IPS-18c (cell line): ENCODE data around the gene SOX21.

ENCODE experiments used
- H3K4me3 ChIP-seq: 2 replicates; pipeline ENCODE4 v1.7.0; 2013; ENCODE audit warnings: low read depth, mild to moderate bottlenecking, low read length, moderate library complexity; ENCODE audit not compliant: insufficient read depth
- H3K9me3 ChIP-seq: one replicate; pipeline ENCODE4 v1.6.1; 2013; ENCODE audit warnings: mild to moderate bottlenecking, low read length, moderate library complexity; ENCODE audit not compliant: control insufficient read depth, insufficient read depth

The SOX21 gene

DNA sequence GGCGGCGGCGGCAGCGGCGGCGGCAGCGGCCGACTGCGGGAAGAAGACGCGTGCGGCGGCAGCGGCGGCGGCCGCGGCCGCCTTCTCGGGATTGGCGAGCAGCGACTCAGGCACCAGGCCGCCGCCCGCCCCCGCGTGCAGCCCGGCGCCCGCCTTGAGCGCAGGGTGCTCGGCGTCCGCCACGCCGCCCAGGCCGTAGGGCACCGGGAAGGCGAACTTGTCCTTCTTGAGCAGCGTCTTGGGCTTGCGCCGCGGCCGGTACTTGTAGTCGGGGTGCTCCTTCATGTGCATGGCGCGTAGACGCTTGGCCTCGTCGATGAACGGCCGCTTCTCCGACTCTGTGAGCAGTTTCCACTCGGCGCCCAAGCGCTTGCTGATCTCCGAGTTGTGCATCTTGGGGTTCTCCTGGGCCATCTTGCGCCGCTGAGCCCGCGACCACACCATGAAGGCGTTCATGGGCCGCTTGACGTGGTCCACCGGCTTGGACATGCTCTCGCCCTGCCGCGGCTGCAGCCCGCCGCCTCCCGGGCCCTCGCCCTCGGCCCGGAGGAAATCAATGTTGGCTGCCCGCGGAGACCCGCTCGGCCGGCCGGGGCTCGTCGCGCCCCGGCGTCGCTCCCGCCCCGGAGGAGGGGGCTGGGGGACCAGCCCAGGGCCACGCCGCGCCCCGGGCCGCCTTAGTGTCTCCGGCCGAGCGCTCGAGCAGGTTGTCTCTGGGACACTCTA lies 621 bp downstream of the SOX21 start:
- peak overlapping the region; percentile 77 for H3K4me3 ChIP-seq
- H3K9me3 ChIP-seq = no peaks in the 10 kb centered on the region

DNA sequence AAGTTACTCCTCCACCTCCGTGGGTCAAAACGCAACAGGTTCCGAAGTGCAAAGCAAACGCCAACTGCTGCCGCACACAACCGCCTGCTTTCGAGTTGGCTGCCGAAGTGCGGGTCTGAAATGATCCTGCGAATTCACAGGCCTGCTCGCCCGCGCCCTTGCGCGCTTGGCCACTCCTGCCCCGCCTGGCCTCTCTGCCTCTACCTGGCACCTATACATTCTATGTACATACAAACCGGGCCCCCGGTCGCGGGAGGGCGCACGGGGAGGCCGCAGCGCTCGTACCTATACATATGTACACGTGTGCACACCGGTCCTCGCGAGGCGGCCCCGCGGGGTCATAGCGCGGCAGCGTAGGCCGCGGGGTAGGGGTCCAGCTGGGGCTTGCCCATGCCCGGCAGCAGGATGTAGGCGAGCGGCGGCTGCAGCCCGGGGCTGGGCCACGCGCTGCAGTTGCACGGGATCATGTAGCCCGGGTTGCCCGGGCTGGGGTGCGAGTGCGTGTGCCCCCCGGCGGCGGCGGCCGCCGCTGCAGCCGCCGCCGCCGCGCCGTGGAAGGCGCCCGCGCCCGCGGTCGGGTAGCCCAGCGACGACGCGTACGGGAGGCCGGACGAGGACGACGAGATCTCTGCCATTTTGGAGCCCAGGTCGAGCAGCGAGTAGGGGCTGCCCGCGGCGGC lies 1.3 kb downstream of the SOX21 start:
- peaks cover under 1% of the 10 kb centered on the region for H3K9me3 ChIP-seq
- H3K4me3 ChIP-seq = peak overlapping the region; percentile 77

DNA sequence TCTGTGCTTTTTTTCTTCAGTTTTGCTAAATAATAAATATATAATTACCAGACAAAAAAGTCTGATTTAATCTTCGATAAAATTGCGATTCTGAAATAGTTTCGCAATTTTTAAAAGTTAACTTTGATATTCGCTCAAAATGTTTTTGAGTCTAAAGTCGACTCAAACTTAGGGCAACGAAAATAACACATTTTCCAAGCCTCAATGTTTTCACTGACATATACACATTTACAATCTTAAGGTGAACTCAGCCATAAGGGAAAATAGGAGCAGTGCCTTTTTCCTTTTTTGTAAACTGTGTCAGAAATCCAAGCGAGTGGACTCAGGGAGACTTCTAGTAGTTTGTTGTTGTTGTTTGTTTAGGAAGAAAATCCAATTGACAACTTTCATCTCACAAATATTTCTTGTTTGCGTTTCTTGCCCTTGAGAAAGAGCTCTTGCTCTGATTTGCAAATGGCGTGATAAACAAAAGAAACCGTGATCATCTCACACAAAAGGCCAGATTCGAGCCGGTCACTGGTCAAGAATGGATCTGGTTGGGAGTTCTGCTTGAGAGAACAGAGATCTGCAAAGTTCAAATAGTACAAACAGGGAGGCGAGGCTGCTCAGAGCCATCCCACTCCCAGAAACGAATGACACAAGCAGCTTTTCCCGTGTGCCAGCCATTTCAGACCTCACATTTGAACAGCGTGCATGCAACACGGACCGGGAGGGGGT lies 2.1 kb downstream of the SOX21 start:
- peaks cover 4% of the 10 kb centered on the region for H3K9me3 ChIP-seq
- H3K4me3 ChIP-seq = peak overlapping the region; percentile 77

DNA sequence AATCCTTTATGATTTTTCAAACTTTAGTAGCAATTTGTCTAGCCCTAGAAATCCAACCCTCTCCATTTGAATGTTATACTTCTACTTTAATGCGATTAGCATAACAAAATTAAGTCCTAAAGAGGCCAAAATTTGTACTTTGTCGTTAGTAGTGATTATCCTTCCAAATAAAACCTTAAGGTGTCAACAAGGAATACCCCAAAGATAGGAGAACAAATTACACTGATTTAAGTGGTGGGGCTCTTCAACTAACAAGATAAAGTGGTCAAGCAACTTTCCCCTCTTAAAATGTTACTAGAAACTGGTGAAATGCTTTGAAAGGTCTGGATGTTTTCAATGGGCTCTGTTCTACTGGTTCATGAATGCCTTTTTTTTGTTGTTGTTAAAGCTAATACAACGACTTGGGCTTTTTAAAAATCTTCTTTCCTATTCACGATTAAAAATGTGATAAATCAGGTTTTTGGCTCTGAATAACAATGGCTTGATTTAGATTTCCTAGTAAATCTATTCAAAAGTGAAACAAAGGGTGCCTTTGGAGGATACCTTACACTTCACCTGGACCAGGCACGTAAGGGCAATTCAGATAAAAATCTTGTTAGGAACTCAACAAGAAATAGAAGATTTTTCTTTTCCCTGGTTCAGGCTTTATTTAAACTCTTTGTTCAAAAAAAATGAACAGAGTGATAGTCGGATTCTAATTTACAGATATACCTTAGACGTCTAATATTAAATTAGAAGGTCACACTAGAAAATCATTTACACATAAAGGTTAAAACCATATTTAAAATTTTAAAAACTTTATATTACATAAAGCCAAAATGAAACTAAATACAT lies 3.1 kb downstream of the SOX21 start:
- Histone ChIP-seq H3K4me3 (no peak overlapping the region; the same call in 1 of the 2 replicates), H3K9me3 (peaks cover 4% of the 10 kb centered on the region)

DNA sequence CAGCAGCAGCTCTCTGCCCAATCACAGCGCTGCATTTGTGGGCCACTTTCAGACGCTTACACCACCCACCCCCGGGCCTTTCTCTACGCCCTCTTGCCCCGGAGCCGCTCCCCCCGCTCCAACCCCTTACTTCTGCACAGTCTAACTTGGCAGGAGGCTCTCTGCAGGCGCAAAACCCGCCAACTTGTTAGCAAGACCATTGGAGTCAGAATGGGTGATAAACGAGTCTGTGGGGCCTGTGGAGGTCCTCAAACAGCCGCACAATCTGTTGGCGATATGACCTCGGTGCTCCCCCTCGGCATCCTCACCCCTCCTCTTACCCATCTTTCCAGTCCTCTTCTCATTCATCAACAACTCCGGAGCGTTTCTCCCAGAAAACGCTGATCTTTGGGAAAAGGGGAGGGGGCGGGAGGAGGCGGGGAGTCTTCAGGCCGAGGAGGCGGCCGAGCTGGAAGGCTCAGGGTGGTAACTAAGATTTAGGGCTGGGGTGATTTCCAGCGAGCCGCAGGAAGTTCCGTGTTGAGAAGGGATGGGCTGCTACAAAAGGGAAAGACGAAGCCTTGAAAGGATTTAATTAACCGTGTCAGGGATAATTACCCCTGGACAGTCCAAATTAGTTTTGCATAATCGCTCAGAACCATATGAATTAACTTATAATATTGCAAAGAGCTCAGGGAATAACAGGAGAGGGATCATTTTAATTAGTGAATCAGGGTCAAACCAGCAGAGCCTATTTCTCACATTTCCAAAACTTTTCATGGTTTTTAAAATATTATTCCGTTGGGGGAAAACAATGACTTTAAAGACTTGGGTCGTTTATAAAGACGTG lies 4.1 kb downstream of the SOX21 start:
- H3K9me3 ChIP-seq = peaks cover 4% of the 10 kb centered on the region
- H3K4me3 ChIP-seq = peak overlapping the region; percentile 68

DNA sequence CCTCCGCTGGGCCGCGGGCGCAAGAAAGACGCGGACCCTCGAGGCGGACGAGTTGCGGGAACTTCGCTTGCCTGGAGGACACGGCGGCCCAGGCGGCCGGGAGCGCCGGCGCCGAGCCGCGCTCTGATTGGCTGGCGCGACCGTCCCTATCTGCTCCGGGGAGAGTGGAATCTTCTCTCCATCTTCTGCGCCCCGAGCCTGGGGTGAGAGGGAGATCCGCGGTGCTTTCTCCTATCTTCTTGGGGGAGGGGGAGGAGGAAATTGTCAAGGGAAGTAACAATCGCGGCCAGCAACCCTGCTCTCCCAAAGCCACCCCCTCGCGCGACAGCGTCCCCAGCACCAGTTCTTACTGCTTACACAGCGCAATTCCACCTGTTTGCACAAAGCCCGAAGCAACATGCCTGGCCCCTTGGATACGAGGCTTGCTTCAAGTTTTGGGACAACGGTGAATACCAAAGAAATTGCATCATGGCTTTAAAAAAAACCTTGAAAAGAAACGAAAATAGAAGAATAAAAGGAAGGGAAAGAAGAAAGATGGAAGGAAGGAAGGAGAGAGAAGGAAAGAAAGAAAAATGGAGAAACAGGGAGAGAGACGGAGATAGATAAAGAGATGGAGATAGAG lies 4.8 kb downstream of the SOX21 start:
- Histone ChIP-seq H3K4me3 (peak overlapping the region; percentile 68), H3K9me3 (peaks cover 4% of the 10 kb centered on the region)

DNA sequence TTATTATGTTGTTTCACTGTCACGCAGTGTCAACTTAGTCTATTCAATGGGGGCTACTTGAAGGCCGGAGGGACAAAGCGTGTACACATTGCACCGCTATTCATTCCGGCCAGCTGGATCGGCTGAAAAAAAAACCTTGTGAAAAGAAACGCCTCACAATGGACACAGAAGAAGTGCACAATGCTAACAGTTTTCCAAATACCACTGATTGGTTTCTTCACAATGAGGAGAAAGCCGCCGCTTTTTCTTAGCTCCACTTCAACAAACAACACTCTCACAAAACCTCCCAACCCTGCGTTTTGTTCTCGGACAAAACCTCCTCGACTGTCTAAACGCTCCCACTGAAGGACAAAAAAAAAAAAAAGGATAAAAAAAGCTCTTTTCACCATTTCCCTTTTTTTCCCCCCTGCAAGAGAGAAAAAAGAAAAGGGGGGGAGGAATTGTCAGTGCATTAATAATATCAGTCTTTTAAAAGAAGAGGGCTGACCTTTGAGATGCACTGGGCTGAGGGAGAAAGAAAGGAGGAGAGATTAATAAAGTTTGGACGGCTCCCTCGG lies 5.4 kb downstream of the SOX21 start:
- Histone ChIP-seq H3K9me3 (peaks cover 4% of the 10 kb centered on the region), H3K4me3 (peak overlapping the region; percentile 68; the same call in 1 of the 2 replicates)

DNA sequence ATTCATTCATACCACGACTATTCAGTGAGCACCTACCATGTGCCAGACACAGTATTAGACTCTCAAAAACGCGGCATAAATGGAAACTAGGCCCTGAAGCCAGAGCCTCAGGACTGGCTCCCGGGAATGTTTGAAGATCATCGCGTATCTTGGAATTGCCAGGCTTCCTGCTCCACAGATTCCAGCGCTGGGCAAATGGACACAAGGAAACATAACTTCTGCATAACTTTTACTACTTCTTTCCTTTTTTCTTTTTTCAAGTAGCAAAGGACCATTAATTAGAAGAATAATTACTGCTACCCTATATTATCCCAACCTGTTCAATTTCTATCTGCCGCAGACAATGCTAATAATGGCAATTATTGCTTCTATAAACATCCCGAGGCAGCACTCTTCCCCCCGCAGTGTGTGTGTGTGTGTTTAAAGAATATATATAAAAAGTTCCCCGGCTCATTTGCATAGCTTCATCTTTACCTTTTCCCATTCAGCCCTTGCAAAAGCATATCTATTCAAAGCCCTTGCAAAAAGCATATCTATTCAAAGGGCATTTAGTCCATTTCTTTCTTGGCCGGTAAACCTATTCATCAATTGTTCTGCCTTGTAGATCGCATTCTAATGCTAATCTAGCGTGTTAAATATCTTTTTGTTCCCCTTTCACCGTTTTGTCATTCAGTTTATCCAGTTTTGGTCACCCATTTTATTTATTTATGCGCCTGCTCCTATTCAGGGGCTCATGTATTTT lies 6.1 kb downstream of the SOX21 start:
- Histone ChIP-seq H3K4me3 (peak overlapping the region; percentile 11; the same call in 1 of the 2 replicates), H3K9me3 (peaks cover 4% of the 10 kb centered on the region)

DNA sequence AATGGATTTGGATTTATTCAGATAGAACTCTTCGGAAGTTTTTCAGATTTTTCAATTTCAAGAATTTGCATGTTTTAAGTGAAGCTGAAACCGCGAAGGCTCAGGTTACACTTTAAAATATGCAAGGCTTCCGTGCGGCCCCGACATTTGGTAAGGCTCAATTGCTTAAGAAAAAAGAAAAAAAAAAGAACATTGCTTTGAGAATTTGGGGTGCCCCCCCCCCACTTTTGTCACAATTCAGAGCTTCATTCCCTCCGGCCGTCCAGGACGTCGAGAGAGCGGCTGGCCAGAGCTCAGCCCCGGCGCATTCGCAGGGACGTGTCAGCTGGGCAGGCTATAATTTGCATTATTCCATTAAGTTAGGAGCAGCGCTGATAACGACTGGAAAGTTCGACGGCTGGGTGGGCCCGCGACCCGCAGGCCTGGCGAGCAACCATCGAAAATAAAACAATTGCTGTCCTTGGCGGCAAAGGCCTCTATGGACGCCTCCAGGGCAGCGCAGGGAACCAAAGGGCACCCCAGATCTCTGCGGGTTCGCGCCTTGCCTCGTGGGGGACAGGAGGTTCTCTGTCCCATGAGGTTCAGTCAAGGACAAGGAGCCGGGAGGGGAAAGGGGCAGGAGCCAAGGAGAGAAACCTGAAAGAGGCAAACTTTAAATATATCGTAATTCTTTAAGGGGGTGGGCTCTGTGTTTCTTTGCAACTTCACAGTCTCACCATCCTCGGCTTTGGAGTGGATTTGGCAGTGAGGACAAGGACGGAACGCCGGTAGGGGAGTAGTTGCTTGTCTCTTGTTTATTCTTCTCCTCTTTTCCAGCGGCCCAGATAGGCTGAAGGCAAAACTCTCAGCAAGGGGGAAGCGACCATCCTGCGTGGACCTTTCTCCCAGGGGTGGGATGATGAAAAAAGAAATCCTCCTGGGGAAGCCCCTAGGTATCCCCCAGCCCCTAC lies 7.0 kb downstream of the SOX21 start:
- Histone ChIP-seq H3K4me3 (peak overlapping the region; percentile 21; the same call in 1 of the 2 replicates), H3K9me3 (peaks cover 4% of the 10 kb centered on the region)

DNA sequence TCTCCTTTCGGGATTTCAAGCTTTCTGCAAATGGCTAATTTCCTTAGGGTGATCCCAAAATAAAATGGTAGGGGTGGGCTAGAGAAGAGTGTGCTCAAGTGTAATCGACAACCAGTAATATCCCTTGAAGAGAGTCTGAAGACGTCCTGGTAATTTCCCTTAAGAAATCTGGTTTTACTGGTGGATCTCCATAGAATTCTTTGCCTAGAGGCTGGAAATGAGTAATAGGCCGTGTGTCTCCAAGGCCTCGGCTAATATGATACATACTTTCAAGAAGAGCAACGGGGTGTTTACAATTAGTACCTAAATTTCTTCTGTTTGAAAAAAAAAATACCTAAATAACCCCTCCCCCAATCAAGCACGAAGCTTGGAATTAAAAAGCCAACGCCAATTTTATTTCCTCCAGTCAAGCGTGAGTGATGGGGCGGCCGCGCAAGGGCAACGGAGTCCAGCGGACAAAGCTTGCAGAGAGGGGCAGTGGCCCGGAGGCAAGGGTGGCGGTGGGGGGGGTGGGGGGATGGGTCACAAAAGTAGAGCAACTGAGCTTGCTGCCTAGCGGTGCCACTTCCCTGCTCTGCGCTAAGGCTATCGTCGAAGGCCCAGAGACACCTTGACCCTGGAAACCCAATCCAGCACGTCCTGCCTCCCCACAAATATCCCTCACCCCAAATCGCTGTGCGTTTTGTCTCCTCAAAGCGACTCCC lies 7.8 kb downstream of the SOX21 start:
- peaks cover 7% of the 10 kb centered on the region for H3K9me3 ChIP-seq
- H3K4me3 ChIP-seq = peak overlapping the region; percentile 62; the same call in 1 of the 2 replicates

DNA sequence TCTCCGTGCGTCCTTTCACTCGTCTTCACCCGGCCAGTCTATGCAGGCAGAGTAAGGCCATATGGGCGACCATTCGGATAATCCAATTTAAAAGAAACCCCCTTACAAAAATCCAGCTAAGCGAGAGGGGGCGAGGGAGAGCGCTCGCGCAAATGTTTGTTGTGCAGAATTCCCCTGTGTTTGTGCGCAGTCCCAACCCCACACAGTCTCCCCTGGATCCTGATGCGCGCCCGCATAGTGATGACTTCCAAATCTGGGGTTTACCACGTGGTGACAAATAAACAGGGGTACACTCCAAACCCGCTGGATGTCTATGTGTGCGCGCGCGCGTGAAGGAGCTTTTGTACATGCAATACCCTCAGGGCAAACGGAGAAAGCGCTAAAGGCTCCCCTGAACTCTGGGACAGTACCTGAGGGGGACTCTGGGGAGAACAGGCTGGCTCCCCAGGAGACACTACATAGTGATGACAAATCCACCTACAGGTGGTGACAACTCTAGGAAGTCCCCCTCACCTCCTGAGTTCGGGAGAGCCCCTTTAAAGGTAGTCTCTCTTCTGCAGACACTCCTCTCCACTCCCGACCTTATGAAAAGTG lies 8.5 kb downstream of the SOX21 start:
- H3K9me3 ChIP-seq = peaks cover 7% of the 10 kb centered on the region
- peak overlapping the region; percentile 62; the same call in 1 of the 2 replicates for H3K4me3 ChIP-seq

DNA sequence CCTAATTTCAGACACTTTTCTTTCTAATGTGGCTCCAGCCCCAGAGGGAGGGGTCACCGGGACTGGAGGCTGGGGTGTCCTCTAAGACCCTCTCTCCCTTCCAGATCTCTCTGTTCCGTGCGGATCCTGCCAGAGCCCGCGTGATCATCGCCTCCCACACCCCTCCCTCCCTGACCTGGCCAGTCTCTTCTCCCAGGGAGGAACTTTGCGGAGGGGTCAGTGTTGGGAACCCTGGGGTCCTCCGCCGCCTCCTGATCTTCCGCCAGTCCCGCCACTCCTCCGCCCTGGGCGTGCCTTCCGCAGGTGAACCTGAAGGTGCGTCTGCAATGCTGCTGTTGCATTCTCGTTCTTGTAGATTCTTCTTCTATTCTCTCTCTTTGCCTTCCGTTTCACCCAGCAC lies 9.1 kb downstream of the SOX21 start:
- Histone ChIP-seq H3K9me3 (peaks cover 7% of the 10 kb centered on the region), H3K4me3 (peak overlapping the region; percentile 62)
